Measurements from ENCODE around the gene MET. TPM values are rescaled to one million over a fixed set of nuclear protein-coding genes. Genes with fewer than 3 reads are reported as not detected.

MET gene
- total RNA-seq, 1 donor from 2014 or later, result 23.6 TPM

DNA sequence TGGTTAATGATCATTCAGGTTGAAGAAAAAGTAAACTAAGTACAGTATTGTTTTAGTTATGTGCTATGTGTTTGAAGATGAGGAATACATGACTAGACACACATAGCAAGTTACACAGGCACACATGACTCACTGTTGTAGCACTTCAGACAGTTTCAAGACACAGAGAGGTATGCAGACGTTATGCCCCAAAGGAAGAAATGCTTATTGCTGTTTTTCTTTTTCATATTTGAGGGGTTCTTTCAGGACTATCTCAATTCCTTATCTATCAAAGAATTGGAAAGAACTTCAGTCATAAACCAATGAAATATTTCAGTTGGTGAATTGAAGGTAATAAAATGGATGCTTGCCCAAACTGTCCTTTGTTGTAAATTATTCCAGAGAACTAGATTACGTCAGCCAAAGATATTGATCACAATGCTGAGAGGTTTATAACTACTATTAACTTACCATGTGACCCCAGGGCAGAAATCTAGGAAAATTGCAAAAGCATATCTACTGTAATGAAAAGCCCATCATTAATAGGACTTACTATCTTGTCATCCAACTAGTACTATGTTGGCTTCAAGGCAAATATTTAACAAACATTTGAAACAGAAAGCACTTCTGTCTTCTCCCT, 129.2 kb downstream of the MET start:
- TF ChIP-seq, protein P1, sequence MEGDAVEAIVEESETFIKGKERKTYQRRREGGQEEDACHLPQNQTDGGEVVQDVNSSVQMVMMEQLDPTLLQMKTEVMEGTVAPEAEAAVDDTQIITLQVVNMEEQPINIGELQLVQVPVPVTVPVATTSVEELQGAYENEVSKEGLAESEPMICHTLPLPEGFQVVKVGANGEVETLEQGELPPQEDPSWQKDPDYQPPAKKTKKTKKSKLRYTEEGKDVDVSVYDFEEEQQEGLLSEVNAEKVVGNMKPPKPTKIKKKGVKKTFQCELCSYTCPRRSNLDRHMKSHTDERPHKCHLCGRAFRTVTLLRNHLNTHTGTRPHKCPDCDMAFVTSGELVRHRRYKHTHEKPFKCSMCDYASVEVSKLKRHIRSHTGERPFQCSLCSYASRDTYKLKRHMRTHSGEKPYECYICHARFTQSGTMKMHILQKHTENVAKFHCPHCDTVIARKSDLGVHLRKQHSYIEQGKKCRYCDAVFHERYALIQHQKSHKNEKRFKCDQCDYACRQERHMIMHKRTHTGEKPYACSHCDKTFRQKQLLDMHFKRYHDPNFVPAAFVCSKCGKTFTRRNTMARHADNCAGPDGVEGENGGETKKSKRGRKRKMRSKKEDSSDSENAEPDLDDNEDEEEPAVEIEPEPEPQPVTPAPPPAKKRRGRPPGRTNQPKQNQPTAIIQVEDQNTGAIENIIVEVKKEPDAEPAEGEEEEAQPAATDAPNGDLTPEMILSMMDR (IDR thresholded peaks at IDR 0.05), result no peak
- H3K36me3 Mint-ChIP-seq (ENCODE audit: low read depth), result peaks cover under 1% of the 10 kb centered on the region
- no peak overlapping the region for H3K4me3 Mint-ChIP-seq (ENCODE audit: unreplicated experiment)
- no peaks in the 10 kb centered on the region for H3K27me3 Mint-ChIP-seq (ENCODE audit: low read depth)
- peaks cover 59% of the 10 kb centered on the region for H3K4me1 Mint-ChIP-seq (ENCODE audit: low read depth)
- no peak for DNase-seq (ENCODE audit: low spot score)
- peak overlapping the region; percentile 85 for H3K27ac Mint-ChIP-seq (ENCODE audit: unreplicated experiment)
- H3K9me3 Mint-ChIP-seq (ENCODE audit: low read depth), result no peaks in the 10 kb centered on the region

DNA sequence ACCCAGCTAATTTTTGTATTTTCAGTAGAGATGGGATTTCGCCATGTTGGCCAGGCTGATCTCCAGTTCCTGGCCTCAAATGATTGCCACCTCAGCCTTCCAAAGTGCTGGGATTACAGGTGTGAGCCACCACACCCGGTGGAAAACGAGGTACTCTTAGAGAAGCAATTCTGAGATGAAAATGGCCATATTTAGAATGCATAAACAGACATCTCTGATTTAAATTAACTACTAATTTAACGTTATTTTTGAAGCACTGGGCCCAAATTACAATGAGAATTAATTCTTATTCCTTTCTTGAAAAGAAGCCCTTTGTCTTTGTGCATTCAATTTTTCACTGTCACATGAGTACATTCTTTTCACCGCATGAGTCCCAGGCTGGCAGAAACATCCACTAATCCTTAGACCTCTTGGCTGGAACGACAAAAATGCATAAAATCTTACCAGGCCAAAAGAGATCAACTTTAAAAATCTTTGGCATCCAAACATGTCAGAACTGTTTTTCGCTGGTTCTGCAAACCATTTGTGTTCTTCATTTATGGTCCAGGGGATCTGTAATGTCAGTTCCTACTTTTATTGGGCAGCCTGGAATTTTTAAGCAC, 130.2 kb downstream of the MET start:
- no peak overlapping the region for H3K4me3 Mint-ChIP-seq (ENCODE audit: unreplicated experiment)
- TF ChIP-seq, protein P1 (IDR thresholded peaks at IDR 0.05), result no peak
- no peak for DNase-seq (ENCODE audit: low spot score)
- no peaks in the 10 kb centered on the region for H3K36me3 Mint-ChIP-seq (ENCODE audit: low read depth)
- peak overlapping the region; percentile 78 for H3K27ac Mint-ChIP-seq (ENCODE audit: unreplicated experiment)
- H3K9me3 Mint-ChIP-seq (ENCODE audit: low read depth), result no peaks in the 10 kb centered on the region
- H3K4me1 Mint-ChIP-seq (ENCODE audit: low read depth), result peaks cover 59% of the 10 kb centered on the region
- no peaks in the 10 kb centered on the region for H3K27me3 Mint-ChIP-seq (ENCODE audit: low read depth)

DNA sequence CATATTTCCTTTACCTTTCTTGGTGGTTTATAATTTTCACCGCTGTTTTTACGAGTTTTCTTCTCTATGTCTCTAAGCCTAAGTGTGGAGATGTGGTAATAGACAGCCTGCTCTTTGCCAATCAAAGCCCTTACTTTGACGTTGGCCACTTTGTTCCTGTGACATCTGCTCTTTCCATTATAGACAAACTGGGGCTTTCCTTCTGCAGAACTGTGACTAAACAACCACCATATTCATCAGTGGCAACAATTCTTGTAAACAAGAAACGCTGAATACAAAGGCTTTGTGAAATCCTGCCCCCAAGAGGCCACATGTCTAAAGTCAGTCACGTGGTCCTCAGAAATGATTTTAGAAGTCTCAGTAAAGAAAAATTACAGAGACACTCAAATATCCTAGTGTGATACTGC, 130.8 kb downstream of the MET start:
- Mint-ChIP-seq H3K4me1 (ENCODE audit: low read depth) (peaks cover 57% of the 10 kb centered on the region), H3K36me3 (ENCODE audit: low read depth) (no peaks in the 10 kb centered on the region), H3K9me3 (ENCODE audit: low read depth) (no peaks in the 10 kb centered on the region), H3K27ac (ENCODE audit: unreplicated experiment) (peak overlapping the region; percentile 78), H3K4me3 (ENCODE audit: unreplicated experiment) (no peak overlapping the region), H3K27me3 (ENCODE audit: low read depth) (no peaks in the 10 kb centered on the region)
- TF ChIP-seq, protein P1 (IDR thresholded peaks at IDR 0.05), result peak; percentile 81
- no peak for DNase-seq (ENCODE audit: low spot score)

DNA sequence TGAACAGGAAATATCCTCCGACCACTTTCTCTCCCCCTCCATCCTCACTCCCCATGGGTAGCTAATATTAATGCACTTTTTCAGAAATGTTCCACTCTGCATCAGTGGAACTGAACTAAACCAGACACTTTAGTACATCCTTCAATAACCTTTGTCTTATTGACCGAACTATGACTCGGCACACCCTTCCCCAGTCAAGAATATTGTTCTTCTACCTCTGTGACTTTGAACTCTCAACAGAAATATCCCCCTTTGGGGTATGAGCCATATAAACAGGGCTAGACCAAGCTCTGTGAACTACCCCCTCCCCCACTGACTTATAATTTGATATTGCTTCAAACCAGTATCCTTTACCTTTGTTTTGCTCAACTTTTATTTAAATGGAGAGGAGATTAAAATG, 132.5 kb downstream of the MET start:
- Mint-ChIP-seq H3K4me1 (ENCODE audit: low read depth) (peaks cover 51% of the 10 kb centered on the region), H3K4me3 (ENCODE audit: unreplicated experiment) (no peak overlapping the region), H3K27ac (ENCODE audit: unreplicated experiment) (no peak overlapping the region), H3K9me3 (ENCODE audit: low read depth) (no peaks in the 10 kb centered on the region), H3K36me3 (ENCODE audit: low read depth) (no peaks in the 10 kb centered on the region), H3K27me3 (ENCODE audit: low read depth) (no peaks in the 10 kb centered on the region)
- no peak for DNase-seq (ENCODE audit: low spot score)
- TF ChIP-seq, protein P1 (IDR thresholded peaks at IDR 0.05), result no peak

DNA sequence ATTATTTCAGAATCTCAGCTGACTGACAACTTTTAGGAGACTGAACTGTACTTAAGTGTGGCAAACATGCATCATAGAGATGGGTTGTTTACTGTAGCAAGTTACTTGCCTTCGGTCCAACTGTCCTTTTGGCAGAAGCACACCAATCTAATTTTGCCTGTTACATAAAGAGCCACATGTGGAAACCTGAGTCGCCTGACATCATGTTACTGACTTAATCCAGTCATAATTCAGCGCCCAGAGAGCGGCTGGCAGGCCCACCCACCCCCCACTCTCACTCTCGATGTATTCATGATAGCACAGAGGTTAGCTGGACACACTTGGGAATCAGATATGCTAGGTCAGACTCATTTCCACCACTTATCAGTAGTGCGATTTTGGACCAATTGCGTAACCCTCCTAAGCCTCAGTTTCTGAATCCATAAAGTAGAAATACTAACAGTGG, 133.1 kb downstream of the MET start:
- H3K9me3 Mint-ChIP-seq (ENCODE audit: low read depth), result no peaks in the 10 kb centered on the region
- TF ChIP-seq, protein P1 (IDR thresholded peaks at IDR 0.05), result no peak
- no peak overlapping the region for H3K4me3 Mint-ChIP-seq (ENCODE audit: unreplicated experiment)
- H3K4me1 Mint-ChIP-seq (ENCODE audit: low read depth), result peaks cover 51% of the 10 kb centered on the region
- no peaks in the 10 kb centered on the region for H3K36me3 Mint-ChIP-seq (ENCODE audit: low read depth)
- no peak for DNase-seq (ENCODE audit: low spot score)
- no peaks in the 10 kb centered on the region for H3K27me3 Mint-ChIP-seq (ENCODE audit: low read depth)
- H3K27ac Mint-ChIP-seq (ENCODE audit: unreplicated experiment), result no peak overlapping the region

All from chondrocyte (in vitro differentiated cells).